ENCODE data around the gene CTSW.

DNA sequence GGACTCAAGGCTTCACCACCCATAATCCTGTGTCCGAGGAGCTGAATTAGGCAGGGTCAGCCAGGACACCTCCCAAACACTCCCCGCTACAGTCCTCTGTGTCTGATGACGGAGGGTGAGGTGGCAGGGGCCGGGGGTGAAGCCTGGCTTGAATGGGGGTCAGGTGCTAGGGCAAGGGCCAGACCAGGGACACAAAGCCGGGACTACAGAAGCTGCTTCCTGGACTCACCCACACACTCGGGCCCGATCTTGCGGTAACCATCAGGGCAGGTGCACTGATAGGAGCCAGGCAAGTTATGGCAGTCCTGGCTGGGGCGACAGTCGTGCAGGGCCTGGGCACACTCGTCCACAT is 9.4 kb upstream of the CTSW start:
- no peak for TF ChIP-seq POLR2A (IDR thresholded peaks at IDR 0.05)
- no peak for TF ChIP-seq CTCF (IDR thresholded peaks at IDR 0.05 in 4 of 5, conservative IDR thresholded peaks at IDR 0.05 in 1 of 5)
